Measurements from ENCODE around the gene SCGB3A1.

SCGB3A1 gene

GRCh38 chr5:180583738-180584137 is 7.6 kb downstream of the SCGB3A1 start:
- no peak for DNase-seq

DNA sequence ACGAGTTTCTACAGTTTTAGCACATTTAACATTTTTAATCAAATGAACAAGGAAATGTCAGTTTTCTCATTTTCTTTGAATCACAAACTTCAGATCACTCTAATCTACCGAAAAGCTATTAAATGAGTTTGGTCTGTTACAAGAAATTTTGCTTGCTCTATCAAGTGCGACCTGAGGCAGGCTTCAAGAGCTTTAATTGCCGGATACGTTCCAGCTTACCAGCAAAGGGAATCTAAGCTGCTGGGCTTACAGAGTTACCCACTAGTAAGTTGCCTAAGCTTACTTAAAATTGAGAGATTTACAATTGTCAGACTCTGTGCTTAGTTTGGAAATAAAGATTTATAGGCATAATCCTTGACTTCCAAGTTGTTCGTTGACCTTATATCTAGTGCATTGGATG is 10.6 kb downstream of the SCGB3A1 start:
- no peak for DNase-seq

- DNase-seq: no peak
These were observed 15.7 kb downstream of the SCGB3A1 start for GRCh38 chr5:180575571-180575970.

DNA sequence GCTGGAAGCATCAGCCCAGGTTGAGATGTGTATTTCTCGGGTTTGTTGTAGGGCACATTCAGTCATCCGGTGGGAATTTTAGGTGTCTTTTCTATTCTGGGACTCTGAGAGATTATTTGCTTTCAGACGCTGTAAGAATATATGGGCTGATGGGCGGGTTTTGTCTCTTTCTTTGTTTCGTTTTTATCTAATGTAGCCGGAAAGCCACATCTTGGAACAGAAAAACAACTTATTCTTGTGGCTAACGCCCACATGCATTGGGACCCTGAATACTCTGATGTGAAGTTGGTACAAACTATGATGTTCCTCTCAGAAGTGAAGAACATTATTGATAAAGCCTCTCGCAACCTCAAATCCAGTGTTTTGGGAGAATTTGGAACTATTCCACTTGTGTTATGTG is 22.4 kb downstream of the SCGB3A1 start:
- no peak for DNase-seq

DNA sequence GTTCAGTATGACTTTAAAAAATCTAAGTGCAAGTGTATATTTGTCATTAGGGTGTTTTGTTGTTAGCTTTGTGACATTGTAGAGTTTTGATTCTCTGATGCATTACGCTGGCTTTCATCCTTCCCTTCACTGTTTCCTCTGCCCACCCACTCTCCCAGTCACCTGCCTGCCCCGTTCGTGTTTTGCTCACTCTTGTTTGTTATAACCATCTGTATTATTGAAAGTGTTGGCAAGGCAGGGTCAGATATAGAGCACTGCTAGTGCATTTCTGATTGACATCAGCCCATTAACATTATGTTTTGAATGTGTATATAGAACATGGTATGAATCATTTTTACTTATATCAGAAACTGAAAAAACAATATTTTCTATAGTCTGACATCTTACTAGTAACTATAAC is 27.3 kb downstream of the SCGB3A1 start:
- DNase-seq: peak; percentile 26

DNA sequence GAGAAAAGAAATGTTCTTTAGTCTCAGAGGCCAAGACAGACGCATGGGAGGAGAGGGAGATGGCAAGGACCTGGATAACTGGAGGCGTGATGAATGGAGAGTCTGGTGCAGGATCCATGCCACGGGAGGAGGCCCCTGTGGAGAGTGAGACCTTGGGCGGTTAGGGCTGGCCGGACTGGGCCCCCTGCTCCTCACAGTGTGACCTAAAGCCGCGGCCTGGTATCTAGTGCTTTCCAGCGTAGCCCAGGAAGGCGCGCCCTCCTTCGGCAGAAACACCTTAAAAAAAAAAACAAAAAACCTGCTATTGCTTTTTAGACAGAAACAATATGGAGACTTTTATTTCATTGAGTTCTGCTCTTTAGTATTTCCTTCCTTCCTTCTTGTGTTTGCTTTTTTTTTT is 33.1 kb downstream of the SCGB3A1 start:
- DNase-seq: no peak

DNA sequence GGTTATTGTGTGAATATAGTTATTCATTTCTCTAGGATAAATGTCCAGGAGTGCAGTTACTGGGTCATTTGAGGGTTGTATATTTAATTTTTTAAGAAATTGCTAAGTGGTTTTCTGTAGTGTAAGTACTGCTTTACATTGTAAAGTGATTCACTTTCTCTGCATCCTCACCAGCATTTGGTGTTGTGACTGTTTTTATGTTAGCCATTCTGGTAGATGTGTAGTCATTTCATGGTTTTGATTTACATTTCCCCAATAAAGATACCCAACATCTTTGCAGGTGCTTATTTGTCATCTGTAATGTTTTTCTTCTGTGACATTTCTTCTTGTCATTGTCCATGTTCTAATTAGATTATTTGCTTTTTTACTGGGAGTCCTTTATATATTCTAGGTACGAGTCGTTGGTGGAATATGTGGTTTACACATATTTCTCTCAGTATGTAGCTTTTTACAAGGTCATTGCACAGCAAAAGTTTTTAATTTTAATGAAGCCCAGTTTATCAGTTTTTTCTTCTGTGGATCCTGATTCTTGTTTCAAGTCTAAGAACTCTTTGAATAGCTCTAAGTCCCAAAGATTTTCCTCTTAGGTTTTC is 34.0 kb downstream of the SCGB3A1 start:
- no peak for DNase-seq

- no peak for DNase-seq
These were observed 36.0 kb downstream of the SCGB3A1 start for GRCh38 chr5:180555168-180555921.

GRCh38 chr5:180553530-180553929 is 37.8 kb downstream of the SCGB3A1 start:
- DNase-seq: no peak

- no peak for DNase-seq
These were observed 42.7 kb downstream of the SCGB3A1 start for GRCh38 chr5:180548563-180548962.

DNA sequence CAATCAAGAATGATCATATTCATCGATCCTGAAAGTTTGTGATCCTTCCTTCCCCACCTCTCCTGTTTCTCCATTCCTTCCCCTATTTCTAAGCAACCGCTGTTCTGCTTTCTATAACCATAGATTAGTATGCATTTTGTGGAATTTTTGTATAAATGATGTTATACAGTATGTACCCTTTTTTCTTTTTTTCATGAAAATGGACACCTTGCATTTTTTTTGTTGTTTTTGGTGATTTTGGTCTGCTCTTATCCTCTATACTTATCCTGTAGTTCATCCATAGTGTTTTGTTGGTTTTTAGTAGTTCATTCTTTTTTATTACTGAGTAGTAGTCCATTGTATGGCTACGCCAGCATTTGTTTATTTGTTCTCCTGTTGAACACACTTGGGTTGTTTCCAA is 46.1 kb downstream of the SCGB3A1 start:
- DNase-seq: no peak

DNA sequence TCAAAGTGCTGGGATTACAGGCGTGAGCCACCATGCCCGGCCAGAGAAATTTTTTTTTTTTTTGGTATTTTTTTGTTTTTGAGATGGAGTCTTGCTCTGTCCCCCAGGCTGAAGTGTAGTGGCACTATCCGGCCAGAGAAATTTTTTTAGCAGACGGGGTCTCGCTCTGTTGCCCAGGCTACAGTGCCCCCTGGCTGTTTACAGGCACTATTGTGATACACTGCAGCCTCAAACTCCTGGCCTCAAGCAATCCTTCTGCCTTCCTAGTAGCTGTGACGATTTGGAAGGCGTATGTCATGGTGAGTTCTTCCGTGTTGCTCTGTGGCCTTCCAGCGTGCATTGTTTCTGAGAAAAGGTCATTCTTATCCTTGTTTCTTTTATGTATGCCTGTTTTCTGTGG is 49.6 kb downstream of the SCGB3A1 start:
- no peak for DNase-seq
